Cerebellar cortex (tissue), 1 donor: Measurements from ENCODE around the gene RBPJL.
A peak's percentile ranks its signal among the peaks of the same experiment; 100 is the strongest.
"Not testable (repeated sequence)": the region's sequence is repeated elsewhere in the genome, so short reads cannot be mapped to it uniquely, and the experiment has no call there.

ENCODE experiments used
- DNase-seq: peaks from one replicate; pipeline ENCODE4 v3.0.0-alpha.2; 2015; ENCODE audit warnings: low spot score

The RBPJL gene

DNA sequence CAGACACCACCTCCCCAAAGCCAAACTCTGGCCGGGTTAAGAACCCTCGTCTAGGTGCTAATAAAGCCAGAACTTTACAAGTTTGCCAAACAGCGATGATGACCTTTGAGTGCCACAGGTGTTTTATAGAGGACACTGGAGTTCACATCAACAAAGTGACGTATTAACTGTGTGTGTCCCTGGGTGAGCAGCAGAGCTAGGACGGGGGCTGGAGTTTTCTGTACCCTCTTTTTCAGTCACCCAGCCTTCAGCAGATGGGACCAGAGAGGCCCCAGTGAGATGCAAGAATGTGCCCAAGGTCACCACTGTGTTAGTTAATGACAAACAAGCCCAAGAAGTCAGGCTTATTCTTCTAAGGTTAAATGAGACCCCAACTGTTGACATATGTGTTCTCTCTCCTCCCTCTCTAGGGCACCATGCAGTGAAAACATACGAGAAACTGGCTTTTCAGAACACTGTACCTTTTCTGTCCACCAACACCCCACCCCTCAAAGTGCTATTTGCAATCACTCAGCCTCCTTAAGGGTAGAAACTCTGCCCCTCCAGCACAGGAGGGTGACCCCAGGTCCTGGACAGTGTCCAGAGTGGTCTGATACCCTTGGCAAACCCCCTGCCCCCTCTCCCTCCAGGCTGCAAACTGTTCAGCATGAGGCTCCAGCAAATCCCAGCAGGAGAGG lies 36.4 kb downstream of the RBPJL start:
- DNase-seq: no peak

GRCh38 chr20:45343532-45344167 lies 37.0 kb downstream of the RBPJL start:
- DNase-seq: no peak

DNA sequence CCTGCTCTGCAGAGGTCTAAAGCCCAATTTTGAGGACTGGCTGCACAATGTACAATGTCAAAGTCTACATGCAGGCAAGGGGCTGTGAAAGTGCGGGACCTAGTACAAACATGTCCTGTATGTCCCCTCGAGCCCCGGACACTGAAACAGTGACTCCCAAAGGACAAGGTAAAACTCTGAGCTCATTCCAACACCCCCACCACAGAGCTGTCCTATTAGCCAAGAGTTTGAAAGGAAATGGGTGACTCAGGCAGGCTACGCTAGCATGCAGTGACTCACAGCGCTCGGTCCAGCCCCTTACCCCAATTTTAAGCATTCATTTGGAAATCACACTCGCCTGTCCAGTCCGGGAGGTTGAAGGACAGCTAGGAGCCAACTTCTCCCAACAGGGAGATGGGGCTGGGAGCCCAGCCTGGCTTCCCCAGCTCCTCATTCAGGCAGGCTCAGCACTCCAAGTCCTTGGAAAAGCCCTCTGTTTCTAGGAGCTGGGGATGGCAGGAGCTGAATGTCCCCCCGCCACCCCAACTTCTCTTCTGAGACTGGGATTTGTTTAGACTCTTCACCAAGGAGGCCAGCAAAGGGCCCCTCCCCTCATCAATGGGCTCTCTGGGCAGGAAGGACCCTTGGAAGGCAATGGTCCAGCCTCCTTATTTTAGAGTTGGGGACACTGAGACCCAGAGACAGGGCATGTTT lies 37.7 kb downstream of the RBPJL start:
- DNase-seq: no peak

GRCh38 chr20:45345104-45345936 lies 38.7 kb downstream of the RBPJL start:
- DNase-seq: no peak

DNA sequence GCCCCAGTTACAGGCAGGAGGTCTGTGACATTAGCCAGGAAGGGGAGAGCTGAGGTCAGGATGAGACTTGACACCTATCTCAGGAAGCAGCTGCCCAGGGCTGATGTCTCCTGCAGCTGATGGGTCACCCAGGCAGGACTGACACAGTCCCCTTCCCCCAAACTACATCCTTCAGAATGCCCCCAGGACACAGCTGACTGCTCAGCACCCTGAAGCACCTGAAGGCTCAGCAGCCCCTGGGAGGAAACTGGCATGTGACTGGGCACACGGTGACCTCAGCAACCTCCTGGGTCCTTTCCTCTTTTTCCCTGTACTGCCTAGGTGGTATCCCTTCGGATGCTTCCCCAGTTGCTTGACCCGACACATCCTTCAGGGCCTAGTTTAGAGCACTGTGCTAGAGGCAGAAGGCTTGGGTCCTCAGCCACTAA lies 39.7 kb downstream of the RBPJL start:
- DNase-seq: no peak

GRCh38 chr20:45346851-45347250 lies 40.2 kb downstream of the RBPJL start:
- DNase-seq: no peak

DNA sequence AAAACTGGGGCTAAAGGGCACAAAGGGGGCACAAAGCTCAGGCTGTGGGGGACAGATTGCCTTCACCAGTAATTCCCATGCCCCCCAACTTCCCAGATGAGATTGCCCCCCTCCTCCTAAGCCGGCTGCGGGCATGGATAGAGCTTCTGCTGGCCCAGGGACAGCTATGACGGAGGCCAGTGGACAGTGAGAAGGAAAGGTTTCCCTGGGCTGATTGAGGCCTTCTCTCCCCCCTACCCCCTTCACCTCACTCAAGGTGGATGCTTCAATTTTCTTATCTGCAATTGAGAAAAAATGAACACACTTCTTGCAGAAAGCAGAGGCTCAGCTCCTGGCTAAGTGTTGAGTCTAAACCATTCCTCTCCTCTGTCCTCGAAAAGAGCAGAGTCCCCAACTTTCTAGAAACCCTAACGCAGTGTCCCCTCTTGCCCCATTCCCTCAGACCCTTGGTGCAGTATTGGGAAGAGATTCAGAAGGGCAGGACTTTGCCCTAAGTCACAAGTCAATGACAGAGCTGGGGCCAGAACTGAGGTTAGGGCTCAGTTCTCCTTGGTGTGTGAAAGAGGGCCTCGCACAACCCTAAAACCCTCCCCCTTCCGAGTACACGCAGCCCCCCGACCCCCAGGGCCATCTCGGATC lies 40.8 kb downstream of the RBPJL start:
- DNase-seq: no peak

GRCh38 chr20:45347936-45348778 lies 41.5 kb downstream of the RBPJL start, which contains the start of gene SDC4:
Gene SDC4 (minus strand): TSS chr20:45348424. CDS start chr20:45348384, 40 bp downstream.
- DNase-seq: no peak

GRCh38 chr20:45350217-45350616 lies 43.6 kb downstream of the RBPJL start:
- DNase-seq: no peak

DNA sequence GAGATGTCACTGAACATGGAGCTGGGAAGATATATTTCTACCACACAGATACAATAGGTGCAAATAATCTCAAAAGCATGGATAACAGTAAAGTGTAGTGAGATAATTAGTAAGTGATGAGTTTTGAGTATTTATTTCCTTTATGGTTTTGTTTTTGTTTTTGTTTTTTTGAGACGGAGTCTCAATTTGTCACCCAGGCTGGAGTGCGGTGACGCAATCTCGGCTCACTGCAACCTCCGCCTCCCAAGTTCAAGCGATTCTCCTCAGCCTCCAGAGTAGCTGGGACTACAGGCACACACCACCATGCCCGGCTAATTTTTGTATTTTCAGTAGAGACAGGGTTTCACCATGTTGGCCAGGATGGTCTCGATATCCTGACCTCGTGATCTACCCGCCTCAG lies 44.2 kb downstream of the RBPJL start:
- DNase-seq: not testable (repeated sequence)

DNA sequence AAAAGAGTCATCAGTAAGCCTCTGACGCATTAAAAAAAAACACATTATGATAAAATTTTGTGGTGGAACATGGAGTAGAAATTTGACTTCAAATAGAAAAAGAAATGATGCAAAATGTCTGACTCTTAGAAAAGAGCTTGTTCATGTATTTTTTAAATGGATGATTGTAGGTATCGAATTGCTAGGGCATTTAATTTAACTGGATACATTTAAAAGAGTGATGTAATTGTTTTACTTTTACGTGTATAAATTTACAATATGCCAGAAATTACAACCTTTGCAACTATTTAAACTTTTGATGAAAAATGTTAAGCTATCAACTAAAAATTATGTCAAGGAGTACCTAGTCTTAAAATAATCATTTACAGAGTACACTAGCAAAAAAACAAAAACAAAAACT lies 46.1 kb downstream of the RBPJL start:
- DNase-seq: no peak

DNA sequence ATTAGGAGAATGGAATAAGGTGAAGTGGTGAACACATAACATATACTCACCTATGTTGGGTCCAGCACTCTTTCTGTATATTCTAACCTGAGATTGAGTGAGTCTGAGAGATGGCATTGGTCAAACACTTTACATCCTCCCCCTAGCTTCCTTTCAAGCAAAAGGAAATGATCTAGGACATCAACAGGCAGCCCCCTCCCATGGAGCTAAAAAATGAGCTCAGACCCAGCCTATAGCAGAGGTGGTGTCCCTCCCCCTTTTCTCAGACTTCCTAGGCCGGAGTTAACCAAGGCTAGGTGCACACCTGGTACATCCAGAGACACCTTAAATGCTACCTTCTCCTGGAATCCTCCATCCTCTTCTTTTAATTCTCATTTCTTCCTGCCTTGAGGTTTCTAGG lies 47.1 kb downstream of the RBPJL start:
- no peak for DNase-seq

DNA sequence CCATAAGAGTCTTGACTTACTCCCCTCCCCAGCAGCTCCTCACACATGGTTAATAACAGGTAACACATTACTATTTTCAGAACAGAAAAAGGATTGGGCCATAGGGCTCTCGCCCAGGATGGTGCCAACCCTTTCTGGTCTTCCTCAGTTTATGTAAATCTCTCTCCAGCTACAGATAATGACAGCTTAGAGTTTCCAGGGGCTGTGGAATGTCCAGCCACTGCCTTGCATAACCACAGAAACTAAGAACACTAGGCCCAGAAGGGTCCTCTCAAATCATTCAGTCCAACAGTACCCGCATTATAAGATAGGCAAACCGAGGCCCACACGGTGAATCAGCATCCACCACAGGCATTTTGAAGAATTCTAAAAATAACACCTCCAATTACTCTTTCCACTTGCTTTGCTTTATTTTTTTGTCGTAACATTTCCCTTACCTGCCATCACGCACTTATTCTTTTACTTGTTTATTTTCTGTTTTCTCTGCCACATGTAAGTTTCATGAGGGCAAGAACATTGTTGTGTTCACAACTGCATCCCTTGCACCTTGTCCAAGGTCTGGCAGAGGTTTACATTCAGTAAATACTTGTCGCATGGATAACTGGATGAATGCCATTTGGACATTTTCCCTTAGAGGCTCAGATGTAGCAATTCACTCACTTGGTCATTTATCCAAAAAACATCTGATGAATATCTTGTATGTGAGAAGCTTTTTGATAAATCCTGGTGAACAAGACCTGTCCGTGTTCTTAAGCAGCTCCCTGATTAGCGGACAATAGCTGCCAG lies 48.0 kb downstream of the RBPJL start:
- DNase-seq: no peak

DNA sequence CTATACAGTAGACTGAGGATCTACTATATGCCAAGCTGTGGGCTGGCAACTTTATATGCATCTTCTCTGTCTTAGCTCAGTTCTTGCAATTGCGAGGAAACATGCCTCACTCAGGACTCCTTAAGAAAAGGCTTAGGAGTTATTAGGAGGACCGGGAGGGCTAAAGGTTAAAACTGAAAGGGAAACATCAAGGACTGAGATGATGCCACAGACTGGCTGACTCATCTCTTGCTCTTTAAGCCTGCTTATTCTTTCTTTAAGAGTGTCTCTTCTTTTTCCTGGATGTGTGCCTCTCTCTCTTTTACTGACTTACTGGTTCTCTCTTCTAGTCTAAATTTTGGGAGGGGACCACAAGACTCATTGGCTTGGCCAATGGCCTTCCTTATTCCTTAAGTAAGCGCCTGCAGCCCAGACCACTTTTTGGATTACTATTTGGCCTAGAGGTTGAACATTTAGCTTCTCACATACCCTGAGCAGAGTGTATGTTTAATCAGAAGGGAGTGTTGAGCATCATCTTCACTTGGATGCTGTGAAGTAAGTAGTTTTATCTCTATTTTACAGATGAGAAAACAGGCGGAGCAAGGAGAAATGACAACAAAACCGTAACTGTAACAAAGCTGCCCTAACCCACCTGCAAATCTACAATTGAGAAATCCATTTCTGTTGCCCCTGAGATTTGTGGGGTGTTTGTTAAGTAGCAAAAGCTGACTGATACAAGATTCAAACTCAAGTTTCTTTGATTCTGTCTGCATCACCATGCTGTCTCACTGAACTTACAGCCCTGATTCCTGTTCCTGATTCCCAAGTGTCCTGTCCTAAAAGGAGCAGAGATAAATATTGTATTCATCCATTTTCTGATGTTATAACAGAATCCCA lies 48.8 kb downstream of the RBPJL start:
- no peak for DNase-seq

- peak; percentile 95 for DNase-seq
These were observed 51.8 kb downstream of the RBPJL start for GRCh38 chr20:45358282-45359068.

DNA sequence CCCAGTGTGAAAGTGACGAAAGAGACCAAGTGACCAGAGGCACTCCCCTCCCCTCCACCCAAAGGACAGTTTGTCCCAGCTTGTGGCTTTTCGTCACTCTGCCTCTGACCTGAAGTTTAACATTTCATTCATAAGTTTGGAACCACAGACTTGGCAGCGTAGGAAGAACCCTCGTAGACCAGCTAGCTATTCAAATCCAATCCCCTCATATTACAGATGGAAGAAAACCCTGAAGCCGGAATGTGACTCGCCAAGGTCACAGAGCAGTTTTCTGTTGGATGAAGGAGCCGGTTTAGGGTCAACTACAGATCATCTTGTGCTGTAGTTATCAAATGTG lies 52.4 kb downstream of the RBPJL start:
- DNase-seq: no peak

GRCh38 chr20:45359406-45360148 lies 52.9 kb downstream of the RBPJL start:
- no peak for DNase-seq

DNA sequence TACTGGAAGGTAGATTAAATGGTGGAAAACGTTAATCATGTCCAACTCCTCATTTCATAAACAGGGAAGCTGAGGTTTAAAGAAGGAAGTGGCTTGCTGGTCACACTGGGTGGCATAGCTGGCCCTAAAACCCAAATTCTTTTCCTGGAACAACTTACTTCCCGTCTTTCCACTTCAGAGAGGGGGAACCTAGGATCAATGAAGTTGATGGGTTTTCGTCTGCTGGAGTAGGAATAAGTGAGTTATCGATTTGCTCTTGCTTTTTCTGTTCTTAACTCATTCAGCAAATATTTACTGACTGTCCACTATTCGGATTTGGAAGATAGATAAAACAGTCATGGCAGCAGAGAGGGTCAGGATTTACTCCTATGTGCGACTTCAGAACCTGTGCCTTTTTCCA lies 55.2 kb downstream of the RBPJL start:
- DNase-seq: no peak
